Measurements from ENCODE around the gene IREB2.

Gene IREB2

GRCh38 chr15:78406016-78406585 lies 31.9 kb upstream of the IREB2 start:
- DNase-seq, result no peak

- no peak for DNase-seq
Observed at GRCh38 chr15:78407608-78408354, 30.2 kb upstream of the IREB2 start.

DNA sequence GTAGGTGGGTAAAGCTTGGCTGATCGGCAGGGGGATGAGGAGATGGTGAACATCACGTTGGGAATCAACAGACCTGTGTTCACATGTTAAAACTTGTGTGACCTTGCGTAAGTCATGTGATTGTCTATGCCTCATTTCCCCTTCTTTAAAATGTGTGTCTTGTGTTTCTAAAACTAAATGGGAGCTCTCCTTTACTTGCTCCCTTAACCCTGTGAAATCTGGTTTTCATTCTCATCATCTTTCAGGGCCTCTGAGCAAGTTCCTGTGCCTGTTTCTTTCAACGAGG lies 29.7 kb upstream of the IREB2 start:
- DNase-seq, result no peak

DNA sequence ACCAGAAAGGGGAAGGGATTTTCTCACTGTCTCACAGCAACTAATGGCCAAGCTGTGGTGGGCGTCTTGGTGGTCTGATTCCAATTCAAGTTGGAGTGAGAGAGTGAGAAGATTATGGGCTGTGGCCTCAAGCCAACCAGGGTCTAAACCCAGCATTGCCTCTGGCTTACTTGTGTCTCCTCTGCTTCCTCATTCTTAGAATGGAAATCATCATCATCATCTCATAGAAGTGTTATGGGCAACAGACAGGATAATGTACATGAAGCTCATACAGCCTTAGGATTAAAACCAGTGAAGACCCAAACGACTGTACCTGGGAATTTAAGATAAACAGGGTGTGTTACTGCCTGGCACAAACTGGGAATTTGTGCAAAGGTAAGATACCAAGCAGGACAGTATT lies 29.1 kb upstream of the IREB2 start:
- DNase-seq, result no peak

GRCh38 chr15:78411061-78411460 lies 27.0 kb upstream of the IREB2 start:
- DNase-seq, result no peak

- no peak for DNase-seq
Observed at GRCh38 chr15:78414621-78415250, 23.3 kb upstream of the IREB2 start.

DNA sequence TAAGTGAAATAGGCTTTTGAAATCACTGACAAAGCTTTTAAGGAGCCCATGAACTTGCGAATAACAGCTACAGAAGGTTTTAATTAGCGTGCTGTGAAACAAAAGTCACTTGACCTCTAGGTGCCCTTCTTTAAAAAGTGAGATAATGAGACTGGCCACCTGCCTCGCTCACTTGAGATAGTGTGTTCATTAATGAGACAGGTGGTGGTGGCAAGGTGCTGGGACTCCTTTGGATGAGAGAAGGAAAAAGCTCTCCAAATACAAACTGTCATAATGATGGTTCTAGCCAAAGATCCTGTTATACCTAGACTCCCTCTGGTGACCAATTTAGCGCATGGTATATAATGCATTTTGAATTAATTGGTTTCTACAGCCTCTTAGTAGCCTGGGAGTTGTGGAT lies 22.7 kb upstream of the IREB2 start:
- DNase-seq, result no peak

DNA sequence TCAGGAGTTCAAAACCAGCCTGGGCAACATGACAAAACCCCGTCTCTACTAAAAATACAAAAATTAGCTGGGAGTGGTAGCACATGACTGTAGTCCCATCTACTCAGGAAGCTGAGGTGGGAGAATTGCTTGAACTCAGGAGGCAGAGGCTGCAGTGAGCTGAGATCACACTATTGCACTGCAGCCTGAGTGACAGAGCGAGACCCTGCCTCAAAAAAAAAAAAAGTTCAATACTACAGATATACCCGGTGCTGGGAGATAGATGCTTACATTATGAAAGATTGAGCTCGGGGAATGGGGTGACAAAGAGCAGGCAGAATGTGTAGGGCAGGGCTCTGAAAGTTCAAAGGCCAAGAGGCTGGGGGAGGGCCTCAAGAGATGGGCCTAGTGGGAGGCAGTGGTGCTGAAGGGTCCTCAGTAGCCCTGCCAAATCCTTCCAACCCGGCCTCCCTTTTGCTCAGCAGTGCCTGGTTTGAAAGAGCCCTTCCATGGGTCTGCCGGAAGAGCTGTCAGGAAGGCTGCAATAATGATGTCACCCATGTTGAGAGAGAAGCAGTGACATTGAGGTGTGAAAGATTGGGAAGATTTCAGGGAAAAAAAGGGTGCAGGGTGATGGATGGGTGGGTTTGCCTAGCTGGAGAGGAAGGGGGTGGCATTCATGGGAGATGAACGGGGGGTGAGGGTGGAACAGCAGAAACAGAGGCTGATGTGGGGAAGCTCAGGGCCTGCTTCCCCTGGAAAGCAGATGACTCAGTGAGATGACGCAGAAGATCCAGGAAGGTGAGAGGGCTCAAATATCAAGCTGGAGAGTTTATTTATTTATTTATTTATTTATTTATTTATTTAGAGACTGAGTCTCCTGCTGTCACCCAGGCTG lies 20.0 kb upstream of the IREB2 start:
- DNase-seq, result no peak

DNA sequence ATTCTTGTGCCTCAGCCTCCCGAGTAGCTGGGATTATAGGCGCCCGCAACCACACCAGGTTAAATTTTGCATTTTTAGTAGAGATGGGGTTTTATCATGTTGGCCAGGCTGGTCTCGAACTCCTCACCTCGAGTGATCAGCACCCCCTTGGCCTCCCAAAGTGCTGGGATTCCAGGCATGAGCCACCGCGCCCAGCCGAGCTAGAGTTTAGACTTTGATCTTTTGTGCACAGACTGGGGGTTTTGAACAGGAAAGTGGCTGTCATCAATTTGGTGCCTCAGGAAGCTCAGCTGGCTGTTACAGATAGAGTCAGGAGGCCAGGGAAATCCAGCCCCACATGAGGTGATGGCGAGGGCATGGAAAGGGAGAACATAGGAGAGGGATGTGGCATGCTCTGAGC lies 19.3 kb upstream of the IREB2 start:
- DNase-seq, result no peak

- no peak for DNase-seq
Observed at GRCh38 chr15:78419367-78419766, 18.6 kb upstream of the IREB2 start.

GRCh38 chr15:78420220-78420619 lies 17.8 kb upstream of the IREB2 start:
- DNase-seq, result no peak

DNA sequence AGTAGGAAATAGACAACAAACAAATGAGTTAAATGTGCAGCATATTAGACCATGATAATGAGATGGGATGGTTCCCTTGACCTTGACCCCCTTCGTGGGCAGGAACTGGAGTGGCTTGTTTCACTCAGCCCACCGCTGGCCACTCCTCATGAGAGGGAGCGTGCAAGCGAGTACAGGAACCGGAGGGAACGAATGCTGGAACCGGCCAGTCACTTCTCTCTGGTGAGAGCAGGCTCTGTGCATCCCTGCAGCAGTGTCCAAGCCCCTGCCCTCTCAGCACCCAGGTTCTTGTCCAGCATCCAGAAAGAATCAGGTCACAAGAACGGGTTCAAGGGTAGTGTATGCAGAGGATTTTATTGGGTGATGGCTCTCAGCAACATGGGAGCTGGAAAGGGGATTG lies 17.2 kb upstream of the IREB2 start:
- no peak for DNase-seq

DNA sequence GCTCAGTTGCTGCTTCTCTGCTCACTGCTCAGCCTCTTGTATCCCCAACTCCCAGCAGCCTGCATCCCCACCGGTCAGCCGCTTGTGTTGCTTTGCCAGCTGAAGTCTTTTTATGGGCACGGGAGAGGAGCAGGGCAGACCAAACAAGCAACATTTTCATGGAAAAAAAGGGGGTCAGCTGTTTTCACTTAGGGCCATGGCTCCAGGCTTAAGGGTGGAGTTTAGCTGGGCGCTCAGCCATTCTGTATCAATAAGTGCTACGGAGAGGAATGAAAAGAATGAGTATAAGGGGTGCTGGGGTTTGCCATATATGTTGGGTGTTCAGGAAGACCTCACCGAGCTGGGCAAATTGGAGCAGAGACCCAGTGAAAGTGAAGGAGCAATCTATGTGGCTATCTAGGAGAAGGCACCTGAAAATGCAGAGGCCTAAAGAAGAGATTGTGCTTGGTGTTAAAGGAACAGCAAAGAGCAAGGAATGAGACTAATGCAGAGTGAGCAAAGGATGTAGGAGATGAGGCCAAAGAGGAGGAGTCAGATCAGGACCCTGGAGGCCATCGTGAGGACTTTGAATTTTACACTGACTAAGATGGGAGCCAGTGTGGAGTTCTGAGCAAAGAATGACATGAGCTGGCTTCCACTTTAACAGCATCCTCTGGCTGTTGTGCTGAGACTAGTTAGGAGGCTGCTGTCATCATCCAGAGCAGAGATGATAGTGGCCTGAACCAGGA lies 16.6 kb upstream of the IREB2 start:
- no peak for DNase-seq

GRCh38 chr15:78422571-78423340 lies 15.3 kb upstream of the IREB2 start:
- no peak for DNase-seq

DNA sequence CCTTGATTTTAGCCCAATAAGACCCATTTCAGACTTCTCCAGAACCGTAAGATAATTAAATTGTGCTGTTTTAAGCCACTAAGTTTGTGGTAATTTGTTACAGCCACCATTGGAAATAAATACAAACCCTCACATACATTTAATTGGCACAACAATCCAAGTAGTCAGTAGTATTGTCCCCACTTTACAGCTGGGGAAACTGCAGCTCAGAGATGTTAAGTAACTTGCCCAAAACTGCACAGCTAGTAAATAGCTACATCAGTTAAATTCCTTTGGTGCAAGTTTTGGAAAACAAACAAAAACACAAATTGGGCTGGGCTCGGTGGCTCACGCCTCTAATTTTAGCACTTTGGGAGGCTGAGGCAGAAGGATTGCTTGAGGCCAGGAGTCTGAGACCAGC lies 13.3 kb upstream of the IREB2 start:
- no peak for DNase-seq

DNA sequence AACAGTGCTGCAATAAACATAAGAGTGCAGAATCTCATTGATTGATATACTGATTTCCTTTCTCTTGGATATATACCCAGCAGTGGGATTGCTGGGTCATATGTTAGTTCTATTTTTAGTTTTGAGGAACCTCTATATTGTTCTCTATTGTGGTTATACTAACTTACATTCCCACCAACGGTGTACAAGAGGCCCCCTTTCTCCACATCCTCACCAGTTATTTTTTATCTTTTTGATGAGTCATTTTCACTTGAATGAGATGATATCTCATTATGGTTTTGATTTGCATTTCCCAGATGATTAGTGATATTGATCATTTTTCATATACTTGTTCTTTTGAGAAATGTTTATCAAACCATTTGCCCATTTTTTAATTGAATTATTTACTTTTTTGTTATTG lies 12.4 kb upstream of the IREB2 start:
- DNase-seq, result no peak

DNA sequence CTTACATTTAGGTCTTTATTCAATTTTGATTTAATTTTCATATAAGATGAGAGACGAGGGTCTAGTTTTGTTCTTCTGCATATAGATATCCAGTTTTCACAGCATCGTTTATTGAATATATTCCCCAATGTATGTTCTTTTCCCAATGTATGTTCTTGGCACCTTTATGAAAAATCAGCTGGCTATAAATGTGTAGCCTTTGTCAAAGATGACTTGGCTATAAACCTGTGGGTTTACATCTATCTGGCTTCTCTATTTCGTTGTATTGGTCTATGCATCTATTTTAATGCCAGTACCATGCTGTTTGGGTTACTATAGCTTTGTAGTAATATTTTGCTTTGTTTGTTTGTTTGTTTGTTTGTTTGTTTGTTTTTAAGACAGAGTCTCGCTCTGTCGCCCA lies 11.7 kb upstream of the IREB2 start:
- DNase-seq, result no peak

DNA sequence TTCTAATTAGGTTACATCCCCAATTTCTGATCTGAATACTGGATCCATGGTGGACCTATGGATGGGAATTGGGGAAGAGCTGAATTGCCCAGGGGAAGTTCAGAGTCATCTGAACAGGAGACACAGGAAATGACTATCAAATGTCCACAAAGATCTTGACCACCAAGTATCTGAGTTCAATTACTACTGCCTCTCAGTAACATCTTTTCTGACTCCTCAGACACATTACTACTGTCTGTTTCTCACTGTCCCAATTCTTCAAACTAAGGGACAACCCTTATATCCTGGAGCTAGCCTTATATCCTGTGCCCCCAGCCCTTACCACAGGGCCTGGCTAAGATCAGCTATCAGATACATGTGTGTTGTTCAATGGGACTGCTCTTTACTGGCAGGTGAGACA lies 10.1 kb upstream of the IREB2 start:
- no peak for DNase-seq

GRCh38 chr15:78429477-78429876 lies 8.5 kb upstream of the IREB2 start:
- DNase-seq, result no peak

GRCh38 chr15:78431955-78432354 lies 6.1 kb upstream of the IREB2 start:
- no peak for DNase-seq

GRCh38 chr15:78432664-78433063 lies 5.4 kb upstream of the IREB2 start:
- no peak for DNase-seq

DNA sequence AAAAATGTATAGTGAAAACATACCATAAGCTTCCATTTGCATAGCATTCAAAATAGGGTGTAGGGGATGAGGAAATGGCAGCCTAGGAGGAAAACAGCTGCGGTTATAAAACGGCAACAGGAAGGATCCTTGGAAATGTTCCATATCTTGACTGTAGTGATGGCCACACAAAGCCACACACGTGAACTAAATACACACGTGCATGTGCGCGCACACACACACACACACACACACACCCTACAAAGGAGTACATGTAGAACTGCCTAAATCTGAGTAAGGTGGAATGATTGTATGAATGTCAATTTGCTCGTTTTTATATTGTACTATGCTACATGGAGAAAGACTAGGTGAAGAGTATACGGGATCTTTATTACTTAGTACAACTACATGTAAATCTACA lies 3.9 kb upstream of the IREB2 start:
- DNase-seq, result no peak
